Nasal cavity respiratory epithelium epithelial cell of viscerocranial mucosa (primary cell): ENCODE results near the gene PRODH2. TPM values are rescaled to one million over a fixed set of nuclear protein-coding genes. Genes with fewer than 3 reads are reported as not detected.

Source experiments
- total RNA-seq: library from RNA; depleted of rRNA; stranded (reverse); fragments of >200 nt; gene quantifications from 2 replicates; pipeline ENCODE4 v1.2.3, GENCODE V29; 2014

PRODH2 gene
- total RNA-seq: not detected in 2 replicates

DNA sequence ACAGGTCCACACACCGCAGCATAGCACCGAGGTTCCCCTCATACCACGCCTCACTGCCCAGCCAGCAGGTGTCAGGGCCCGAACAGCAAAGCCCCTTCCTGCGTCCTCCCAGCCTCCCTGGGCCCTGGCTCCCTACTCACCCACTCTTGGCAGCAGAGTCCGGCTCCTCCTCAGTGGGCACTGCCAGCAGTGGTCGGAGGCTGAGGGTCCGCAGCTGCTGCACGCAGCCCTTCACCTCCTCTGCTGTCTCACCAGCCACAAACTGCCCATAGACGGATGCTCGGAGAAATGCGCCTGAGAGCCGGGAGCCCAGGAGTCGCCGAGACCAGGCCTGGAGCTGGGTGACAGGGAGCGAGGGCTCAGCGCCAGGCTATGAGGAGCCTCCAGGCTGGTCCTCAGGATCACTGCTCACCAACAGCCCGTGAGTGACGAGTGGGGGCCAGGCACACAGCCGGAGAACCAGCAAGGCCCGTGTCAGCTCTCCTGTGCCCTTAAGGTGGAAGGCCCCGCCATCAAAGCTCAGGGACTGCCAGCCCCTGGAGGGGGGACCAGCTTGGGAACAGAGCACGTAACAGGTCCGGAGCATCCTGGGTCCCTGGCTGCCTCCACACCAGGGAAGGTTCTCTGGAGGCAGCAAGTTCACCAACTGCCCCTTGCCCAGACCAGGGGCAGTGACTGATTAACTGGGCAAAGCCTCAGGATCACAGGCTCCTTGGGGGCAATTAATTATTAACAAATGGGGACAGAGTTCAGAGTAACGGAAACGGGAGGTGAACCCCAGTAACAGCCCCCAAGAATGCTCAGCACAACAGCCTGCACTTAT, at the start of gene PRODH2:
TSS of gene PRODH2 (minus strand) at position 626 of the 823 bp plus-strand sequence. CDS start at position 586, 40 bp downstream.

DNA sequence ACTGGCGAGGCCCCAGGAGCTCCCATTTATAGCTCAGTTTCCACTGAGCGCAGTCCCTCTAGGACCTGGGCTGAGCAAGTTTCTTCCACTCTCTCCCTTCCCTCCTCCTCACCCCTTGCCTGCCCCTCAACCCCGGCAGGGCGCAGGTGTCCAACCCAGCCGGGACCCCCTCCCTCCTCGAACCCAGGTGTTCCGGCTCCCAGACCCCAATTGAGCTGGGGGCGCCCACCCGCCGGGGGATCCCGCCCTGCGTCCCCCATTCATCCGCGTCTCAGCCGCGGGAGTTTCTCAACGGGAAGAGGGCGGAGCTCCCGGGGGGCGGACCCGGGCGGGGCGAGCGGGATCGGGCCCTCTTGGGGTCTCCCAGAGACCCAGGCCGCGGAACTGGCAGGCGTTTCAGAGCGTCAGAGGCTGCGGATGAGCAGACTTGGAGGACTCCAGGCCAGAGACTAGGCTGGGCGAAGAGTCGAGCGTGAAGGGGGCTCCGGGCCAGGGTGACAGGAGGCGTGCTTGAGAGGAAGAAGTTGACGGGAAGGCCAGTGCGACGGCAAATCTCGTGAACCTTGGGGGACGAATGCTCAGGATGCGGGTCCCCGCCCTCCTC, 44.0 kb upstream of the PRODH2 start, which contains the start of gene KIRREL2:
TSS of gene KIRREL2 (plus strand) at position 366 of the 604 bp plus-strand sequence. CDS start at position 575, 209 bp downstream.

GRCh38 chr19:35852029-35852780, 39.6 kb upstream of the PRODH2 start, which contains the start of gene NPHS1:
Gene NPHS1, minus strand, starts transcription at chr19:35852504. Its CDS starts 667 bp downstream, at chr19:35851837.

GRCh38 chr19:35775298-35776101, 37.1 kb downstream of the PRODH2 start, which contains the start of gene ARHGAP33:
Gene ARHGAP33, plus strand, starts transcription at chr19:35775564. Its CDS starts 95 bp downstream, at chr19:35775659.

GRCh38 chr19:35757749-35758608, 54.7 kb downstream of the PRODH2 start, which contains the start of gene PROSER3:
Gene PROSER3, plus strand, starts transcription at chr19:35758176. Its CDS starts 40 bp downstream, at chr19:35758216.

DNA sequence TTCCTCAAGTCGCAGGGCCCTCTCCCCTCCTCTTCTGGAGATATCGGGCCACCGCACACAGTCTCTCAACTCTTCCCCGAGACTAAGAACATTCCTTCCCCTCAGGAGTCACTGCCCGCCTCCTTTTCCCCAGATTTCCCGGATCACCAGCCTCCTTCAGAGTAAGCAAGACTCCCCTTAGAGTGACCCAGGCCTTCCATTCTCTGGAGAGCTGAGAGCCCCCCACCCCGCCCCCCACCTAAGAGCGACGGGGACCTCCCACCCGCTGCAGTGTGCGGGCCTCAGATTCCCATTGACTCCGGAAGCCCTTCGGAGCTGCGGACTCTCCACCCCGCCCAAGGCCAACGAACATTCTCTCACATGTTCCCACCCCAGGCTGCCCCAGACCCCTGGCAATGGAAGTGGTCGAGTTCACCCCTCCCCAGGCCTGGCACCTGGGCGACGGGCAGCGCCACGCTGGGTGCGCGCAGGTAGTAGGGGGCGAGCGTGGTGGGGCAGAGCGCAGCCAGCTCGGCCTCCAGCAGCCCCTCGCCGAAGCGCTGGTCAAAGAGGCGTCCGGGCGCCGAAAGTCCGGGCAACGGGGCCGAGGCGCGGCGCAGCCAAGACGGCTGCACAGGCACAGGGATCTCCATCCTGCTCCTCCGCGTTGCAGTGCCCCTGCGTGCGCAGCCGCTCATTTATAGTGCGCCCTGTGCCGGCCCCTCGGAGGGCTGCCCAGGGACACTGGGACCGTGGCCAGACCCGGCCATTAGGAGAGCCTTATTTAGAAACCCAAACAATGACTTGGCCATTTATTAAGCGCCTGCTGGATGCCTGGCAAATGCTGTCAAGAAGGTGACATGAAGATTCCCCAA, 56.0 kb downstream of the PRODH2 start, which contains the start of gene HSPB6:
TSS of gene HSPB6 (minus strand) at position 653 of the 854 bp plus-strand sequence. CDS start at position 632, 21 bp downstream.

Other genes starting within 250 kb of the PRODH2 start
- not detected in 2 replicates for gene ATP4A, start 249.2 kb downstream of the PRODH2 start, total RNA-seq
- gene PMIS2, start 226.7 kb downstream of the PRODH2 start, total RNA-seq: not detected in 2 replicates
- 3.1 and 4.6 TPM in 2 replicates for gene HAUS5, start 200.1 kb downstream of the PRODH2 start, total RNA-seq
- gene RBM42, start 183.8 kb downstream of the PRODH2 start, total RNA-seq: 33.2 and 37.9 TPM in 2 replicates
- gene ETV2, start 171.1 kb downstream of the PRODH2 start, total RNA-seq: 0.34 TPM in 1 of 2 replicates, not detected in the other
- gene COX6B1, start 164.5 kb downstream of the PRODH2 start, total RNA-seq: 88.5 and 102 TPM in 2 replicates
- gene UPK1A, start 146.3 kb downstream of the PRODH2 start, total RNA-seq: not detected in 2 replicates
- not detected in 2 replicates for gene ZBTB32, start 108.3 kb downstream of the PRODH2 start, total RNA-seq
- 4.1 and 21.1 TPM in 2 replicates for gene KMT2B, start 94.8 kb downstream of the PRODH2 start, total RNA-seq
- gene IGFLR1, start 70.4 kb downstream of the PRODH2 start, total RNA-seq: under 0.01 and 0.43 TPM in 2 replicates
- gene U2AF1L4, start 67.4 kb downstream of the PRODH2 start, total RNA-seq: 9.1 and 12.6 TPM in 2 replicates
- gene PSENEN, start 67.2 kb downstream of the PRODH2 start, total RNA-seq: 14.9 and 15.7 TPM in 2 replicates
- gene LIN37, start 64.3 kb downstream of the PRODH2 start, total RNA-seq: 5.8 and 7.3 TPM in 2 replicates
- under 0.01 and 0.28 TPM in 2 replicates for gene HSPB6, start 55.8 kb downstream of the PRODH2 start, total RNA-seq
- 2.1 and 5.7 TPM in 2 replicates for gene PROSER3, start 54.7 kb downstream of the PRODH2 start, total RNA-seq
- gene ARHGAP33, start 37.3 kb downstream of the PRODH2 start, total RNA-seq: 0.57 TPM in 1 of 2 replicates, not detected in the other
- not detected in 2 replicates for gene NPHS1, start 39.7 kb upstream of the PRODH2 start, total RNA-seq
- not detected in 2 replicates for gene KIRREL2, start 44.1 kb upstream of the PRODH2 start, total RNA-seq
- gene APLP1, start 55.7 kb upstream of the PRODH2 start, total RNA-seq: 0.64 TPM in 1 of 2 replicates, not detected in the other
- gene NFKBID, start 87.7 kb upstream of the PRODH2 start, total RNA-seq: 3.4 and 3.6 TPM in 2 replicates
- 0.14 TPM in 1 of 2 replicates, not detected in the other for gene HCST, start 89.7 kb upstream of the PRODH2 start, total RNA-seq
- gene TYROBP, start 95.5 kb upstream of the PRODH2 start, total RNA-seq: not detected in 2 replicates
- gene LRFN3, start 123.5 kb upstream of the PRODH2 start, total RNA-seq: 2.4 and 6.5 TPM in 2 replicates
- 7.5 and 16.1 TPM in 2 replicates for gene SDHAF1, start 182.3 kb upstream of the PRODH2 start, total RNA-seq
- 1.4 and 5.2 TPM in 2 replicates for gene SYNE4, start 196.0 kb upstream of the PRODH2 start, total RNA-seq
- gene ALKBH6, start 201.4 kb upstream of the PRODH2 start, total RNA-seq: 12.0 and 15.4 TPM in 2 replicates
- gene CLIP3, start 220.0 kb upstream of the PRODH2 start, total RNA-seq: 0.36 TPM in 1 of 2 replicates, not detected in the other
- gene THAP8, start 241.4 kb upstream of the PRODH2 start, total RNA-seq: 2.4 and 2.8 TPM in 2 replicates
- 0.28 and 0.68 TPM in 2 replicates for gene WDR62, start 242.1 kb upstream of the PRODH2 start, total RNA-seq